NCI-H748 (cell line): Measurements from ENCODE around the gene SYTL2.
A peak's percentile ranks its signal among the peaks of the same experiment; 100 is the strongest.

Experiments
- DNase-seq: peaks from one replicate; lab custom pipeline; 2025; ENCODE audit not compliant: unreplicated experiment; lab: John Stamatoyannopoulos, UW

The SYTL2 gene

DNA sequence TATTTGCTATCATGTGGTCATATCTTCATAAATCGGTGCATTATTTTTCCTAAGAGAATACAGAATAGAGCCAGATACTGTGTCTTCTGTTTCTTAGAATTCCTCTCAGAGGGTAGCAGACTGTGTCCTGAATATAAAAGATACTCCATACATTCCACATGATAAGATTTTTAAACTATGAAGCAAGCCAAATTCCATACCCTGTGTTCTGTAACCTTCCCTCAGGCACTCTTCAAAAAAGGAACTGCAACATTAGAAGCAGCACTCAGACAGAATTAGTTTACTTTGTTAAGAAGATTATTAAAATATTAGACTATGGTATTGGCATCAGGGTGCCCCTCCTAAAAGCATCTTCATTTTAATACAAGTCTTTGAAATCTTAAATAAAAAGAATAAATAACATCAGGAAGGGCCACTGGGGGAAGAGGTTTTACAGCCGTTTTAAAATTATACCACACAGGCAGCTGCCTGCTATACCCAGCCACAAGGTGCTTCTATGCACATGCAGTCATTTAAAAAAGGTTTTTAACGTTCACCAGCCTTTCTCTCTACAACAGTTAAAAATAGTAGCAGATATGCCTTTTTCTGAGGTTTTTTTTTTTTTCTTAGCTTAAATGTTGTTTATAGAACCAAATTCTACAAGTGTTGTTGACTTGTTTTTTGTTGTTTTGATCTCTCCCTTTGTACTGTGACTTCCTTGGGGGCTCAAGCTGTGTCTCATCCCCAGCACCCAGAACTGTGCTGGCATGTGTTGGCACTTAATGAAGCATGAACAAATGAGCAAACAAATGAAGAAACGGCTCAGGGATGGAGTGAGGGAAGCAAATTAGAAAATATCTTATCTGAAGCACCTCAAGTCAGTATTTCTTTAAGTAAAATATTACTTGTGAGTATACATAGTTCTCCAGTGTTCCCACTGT, 70.2 kb downstream of the SYTL2 start:
- no peak for DNase-seq

DNA sequence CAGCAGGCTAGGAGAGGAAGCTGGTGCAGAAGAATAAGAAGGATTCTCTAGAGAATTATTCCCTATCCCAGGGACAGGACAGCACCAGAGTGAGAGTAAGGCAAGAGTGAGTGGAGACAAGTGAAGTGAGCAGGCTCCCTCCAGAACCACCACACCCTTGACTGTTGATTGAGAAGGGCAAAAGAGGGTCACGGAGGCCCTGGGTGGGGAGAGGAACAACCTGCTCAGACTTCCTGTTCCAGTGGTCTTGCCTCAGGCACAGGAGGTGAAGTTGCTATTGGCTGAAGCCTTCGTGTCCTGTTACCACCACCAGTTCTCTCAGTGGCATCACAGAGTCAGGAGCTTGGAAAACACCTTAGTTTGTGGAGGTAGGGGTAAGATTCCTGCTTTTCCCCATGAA, 73.2 kb downstream of the SYTL2 start:
- no peak for DNase-seq

DNA sequence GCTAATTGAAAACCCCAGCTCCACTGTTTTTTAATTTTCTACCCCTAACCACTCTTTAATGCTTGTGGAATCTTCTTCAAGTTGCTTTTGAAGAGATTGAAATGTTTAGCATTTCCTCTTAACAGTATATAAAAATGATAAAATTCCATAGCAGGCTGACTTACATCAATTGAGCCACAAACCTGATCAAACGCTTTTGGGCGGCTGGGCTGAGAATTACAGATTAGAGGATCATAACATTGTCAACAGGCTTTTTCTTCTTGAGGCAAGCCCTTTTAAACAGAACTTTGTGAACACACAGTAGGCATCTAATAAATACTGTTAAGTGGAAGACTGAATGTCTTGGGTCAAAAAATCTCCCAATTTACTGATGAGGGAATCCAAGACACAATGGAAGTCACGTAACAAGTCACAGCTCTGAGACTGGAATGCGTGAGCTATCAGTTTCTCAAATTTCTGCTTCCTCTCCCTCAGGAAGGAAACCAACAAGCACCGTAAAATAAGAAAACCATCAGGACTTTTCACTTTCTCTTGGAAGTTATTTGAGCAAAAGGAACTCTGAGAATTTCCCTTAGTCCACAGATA, 75.0 kb downstream of the SYTL2 start:
- DNase-seq = no peak

DNA sequence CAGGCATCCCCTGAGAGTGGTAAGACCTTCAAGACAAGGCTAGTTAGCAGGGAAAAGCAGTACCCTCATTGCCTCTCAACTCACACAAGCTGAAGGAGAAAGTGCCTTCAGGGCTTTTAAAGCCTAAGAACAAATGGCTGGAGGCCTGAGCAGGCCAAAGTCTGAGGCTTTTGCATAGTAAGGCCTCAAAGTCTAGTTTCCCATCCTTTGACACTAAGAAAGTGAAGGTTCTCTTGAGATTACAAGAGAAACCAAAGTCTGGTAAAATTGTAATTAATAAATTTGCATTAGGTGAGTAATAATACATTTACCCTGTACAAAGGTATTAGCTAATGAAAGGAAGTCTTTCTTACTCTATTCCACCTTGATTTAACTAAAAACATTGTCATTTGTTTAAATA, 78.0 kb downstream of the SYTL2 start:
- no peak for DNase-seq

DNA sequence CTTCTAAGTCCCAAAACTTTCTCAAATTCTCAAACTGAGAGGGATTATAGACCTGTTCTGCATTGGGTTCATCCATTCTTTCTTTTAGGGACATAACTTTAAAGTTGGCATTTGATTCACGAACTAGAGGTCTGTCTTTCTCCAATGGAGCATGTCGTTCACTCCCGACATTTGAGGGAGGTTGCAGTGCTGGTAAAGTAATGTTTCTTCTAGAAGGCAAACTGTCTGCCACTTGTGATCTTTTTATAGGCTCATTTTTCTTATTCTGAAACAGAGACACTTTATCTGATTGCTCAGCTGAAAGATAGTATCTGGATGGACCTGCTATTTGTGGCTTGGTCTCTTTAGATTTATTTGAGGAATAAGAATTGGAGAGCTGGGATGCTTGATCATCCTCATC, 84.6 kb downstream of the SYTL2 start:
- DNase-seq = no peak

DNA sequence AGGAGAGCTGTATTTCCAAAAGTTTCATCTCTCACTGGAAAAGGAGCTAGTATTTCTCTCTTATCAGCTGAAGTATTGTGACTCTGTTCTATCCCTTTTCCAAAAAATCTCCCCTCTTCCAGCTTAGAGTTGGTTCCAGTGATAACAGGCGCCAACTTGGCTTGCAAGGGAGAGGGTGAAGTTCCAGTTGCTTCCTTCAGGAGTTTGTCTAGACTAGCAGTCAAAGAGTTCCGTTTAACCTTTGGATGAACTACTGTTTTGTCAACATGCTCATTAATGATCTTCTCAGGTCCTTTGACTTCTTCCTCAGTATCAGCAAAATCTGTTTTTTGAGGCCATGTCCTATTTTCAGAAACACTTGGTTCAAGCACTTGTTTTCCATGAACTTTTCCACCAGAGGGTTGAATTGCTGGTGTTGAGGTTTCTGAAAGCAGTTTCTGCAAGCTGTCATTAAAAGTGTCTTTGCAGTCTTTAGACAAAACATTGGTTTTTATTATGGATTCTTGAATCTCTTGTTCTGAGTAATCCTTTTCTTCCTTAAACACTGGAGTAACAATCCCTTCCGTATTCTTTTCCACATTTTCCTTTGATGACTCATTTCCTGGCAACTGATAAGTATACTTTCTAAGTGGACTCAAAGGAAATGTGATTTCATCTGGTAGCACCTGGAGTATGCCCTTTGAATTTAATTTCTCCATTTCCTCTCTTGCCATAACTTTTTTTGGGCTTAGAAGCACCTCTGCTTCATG, 85.3 kb downstream of the SYTL2 start:
- DNase-seq = no peak

DNA sequence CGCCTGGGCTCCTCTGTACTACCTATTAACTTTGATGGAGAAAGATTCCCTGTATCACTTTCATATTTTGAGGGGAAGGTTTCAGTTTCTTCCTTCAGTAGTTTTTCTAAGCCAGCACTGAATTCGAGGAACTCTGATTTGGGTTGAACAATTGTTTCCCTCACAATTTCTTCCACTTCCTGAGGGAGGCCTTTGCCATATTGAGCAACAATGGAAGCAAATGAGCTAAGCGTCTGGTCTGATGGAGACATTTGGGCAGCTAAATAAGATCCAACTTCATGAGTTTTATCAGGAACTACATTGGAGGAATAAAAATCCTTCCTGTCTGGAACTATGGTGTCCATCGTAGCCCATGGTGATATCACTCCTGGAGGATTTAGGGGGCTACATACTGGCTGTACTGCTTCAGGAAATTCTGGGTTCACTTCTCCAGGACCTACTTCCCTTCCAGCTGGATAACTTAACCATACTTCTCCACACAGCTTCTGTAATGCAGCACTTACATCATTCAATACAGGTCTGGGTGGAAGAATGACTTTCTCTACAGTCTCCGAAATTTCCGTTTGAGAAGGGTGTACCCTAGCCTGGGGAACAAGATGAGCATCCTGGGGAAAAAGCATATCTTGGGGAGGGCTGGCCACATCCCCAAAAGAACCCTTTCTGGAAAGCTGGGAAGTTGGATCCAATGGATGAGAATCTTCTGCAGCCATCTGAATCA, 86.0 kb downstream of the SYTL2 start:
- DNase-seq = no peak

DNA sequence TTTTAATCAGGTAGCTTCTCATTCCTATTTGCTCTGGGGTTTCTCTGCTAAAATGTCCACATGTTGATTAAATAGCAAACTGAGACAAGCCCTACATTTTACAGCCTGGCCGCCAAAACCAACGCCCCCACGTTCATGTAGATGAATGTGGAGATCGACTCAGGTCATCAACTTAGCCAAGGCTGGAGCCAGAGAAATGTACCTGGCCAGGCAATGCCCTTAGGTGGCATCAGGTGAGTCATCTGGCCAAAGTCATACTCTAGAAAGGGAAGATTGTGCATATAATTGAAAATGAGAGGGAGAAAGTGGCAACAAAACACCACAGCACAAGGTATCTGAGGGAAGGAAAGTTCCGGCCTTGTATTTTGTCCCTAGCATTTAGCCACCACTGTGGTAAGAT, 87.9 kb downstream of the SYTL2 start:
- no peak for DNase-seq

DNA sequence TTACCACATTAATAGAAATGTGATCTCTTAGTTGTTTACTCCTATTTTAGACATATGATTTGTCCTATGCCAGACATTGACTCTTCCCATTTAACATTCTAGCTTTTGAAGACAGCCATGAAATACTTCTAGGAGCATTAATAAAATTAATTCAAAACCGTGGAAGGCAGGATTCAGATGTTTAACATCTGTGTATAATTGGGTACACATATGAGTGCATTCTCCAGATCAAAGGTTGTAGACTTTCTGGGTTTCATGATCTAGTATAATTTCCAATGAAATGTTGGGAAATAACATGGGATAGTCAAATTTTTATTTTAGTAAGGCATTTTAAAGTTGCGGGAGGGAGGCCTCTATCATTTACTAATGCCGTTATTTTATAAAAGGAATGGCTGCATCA, 89.8 kb downstream of the SYTL2 start:
- DNase-seq = no peak

DNA sequence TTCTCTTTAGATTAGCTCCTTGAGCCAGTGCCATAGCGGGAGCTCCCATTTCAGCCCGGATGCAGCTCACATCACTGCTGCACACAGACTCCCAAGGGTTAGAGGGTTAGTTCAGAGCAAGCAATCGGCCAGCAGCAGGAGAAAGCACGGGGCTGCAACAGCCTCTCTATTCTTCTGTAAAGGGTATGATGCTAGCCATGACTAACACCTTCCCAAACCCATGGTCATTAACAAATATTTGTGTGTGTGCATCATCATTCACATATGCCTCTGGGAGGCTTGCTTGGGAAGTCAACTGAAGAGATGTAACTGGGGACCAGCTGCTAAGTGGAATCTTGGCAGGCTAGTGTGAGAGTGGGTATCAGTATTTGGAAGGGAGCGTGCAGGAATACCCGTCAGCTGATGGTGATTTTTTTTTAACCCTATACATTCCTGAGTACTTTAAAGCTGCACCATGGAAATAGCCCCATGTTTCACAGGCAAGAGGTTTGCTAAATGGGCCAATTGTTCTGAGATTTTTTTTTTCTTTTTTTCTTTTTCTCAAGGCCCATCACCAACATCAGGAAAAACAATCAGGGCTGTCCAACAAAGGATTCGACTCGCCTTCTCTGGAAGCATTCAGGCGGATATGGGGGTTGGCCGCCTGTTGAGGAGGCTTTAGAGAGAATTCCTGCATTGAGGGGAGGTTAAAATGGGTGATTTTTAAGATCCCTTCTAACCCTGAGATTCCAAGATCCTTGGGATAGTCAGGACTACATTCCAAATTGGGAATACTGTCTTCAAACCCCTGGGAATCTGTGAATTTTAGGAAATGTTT, 91.7 kb downstream of the SYTL2 start:
- DNase-seq = peak; percentile 7

DNA sequence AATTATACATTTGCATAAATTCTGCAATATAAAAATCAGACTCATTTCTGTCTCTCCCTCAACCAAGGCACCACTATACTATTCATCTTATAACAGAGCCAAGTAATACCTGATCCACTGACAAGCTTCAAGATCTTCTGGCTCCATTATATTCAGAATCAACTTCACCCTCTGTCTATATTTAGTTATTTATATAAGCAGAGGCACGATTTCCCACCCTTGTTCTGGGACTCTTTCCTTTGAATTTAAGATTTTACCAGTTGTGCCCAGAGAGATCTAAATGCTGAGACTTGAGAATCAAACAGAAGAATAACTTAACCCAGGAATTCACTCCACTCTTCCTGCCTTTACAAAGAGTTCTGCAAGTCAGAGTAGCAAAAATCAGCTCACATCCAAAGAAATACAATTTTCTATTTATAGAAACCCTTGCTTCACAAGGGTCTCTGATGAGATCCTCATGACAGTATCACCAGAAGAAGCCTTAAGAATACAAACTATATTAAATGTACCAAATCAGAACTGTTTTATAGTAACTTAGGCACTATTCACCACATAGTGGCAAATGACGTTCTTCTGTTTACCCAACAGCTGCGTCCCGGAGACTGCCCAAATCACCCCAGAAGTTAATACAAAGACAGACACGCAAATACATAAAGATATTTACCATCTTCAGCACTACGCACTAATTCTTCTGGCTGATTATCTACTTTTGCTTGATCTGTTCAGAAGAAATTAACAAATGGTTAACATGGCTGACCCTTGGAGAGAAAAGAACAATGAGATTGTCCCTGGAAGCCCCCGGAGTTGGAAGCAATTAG, 92.6 kb downstream of the SYTL2 start:
- no peak for DNase-seq

DNA sequence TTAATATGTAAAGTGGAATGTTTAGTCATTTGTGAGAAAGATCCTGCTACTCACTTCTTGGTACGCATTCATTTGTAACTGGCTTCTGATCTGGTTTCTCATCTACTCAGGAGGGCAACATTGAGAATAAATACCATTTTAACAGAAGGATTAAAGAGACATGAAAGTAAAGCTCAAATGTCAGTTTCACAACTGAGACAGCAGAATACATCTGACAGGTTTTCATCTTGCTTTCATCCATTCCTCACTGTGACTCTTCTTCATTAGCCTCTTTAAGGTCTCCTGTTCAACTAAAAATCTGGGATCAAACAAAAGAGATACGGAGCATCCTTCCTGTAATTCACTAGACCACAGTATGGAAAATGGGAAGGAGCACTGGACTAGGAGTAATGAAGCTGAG, 93.5 kb downstream of the SYTL2 start:
- no peak for DNase-seq

DNA sequence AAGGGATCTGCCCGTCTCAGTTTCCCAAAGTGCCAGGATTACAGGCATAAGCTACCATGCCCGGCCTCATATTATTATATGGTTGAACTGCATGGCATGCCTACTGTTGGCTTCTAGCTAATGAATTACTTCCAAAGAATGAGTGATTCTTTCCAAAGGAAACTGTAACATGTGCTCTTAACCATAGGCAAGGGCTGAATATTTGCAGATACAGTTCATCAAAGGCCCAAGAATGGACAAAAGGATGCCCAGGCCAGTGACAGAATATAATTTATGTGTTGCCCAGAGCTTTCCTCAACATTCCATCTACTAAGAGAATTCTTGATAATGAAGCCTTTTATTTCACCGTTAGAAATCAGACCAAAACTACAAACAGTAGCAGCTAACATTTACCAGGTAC, 98.0 kb downstream of the SYTL2 start:
- DNase-seq = no peak

DNA sequence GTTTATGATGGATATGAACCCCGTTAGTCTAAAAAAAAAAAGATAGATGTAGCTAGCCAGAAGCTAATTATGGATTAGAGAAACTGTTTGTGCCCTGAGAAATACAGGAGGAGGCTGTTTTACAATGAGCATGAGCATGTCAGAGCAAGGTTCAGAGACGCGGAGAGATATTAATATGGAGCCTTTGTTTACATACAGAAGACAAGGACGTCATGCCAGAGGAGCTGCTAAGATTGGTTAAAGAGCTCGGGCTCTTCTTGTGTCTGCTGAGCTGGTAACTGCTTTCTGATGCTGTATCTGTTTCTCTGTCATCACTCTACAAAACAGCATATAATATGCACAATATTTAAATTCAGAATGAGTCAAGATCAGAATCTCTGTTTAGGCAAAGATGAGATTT, 100.0 kb downstream of the SYTL2 start:
- no peak for DNase-seq

DNA sequence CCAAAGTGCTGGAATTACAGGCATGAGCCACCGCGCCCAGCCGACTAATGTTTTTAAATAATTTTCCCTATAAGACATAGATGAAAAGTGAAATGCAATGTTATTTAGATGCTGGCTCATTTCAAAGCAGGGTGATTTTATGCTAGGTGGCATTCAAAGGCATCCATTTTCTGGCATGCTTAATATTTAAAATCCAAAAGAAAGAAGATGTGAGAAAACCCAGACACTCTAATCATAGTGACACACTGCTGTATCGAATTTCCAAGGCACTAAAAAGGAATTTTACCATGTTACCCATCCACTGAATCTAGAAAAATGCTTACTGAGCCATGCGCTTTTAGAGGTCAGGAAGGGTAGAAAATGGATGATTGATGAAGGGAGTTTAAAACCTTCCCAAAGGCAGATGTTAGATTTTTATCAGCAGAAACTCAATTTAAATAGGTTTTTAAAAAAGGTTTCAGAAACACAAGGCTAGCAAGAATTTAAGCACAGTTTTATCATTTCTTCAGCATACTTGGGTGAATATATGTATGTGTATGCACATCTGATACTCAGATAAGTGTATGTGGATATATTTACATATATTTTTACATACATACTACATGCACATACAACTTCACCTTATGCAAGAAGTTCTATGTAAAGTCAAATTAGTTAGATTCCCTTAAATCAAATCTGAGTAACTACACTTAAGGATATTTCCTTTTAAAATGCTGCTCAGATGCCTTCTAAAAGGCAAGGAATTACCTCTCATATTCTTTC, 100.8 kb downstream of the SYTL2 start:
- DNase-seq = no peak

DNA sequence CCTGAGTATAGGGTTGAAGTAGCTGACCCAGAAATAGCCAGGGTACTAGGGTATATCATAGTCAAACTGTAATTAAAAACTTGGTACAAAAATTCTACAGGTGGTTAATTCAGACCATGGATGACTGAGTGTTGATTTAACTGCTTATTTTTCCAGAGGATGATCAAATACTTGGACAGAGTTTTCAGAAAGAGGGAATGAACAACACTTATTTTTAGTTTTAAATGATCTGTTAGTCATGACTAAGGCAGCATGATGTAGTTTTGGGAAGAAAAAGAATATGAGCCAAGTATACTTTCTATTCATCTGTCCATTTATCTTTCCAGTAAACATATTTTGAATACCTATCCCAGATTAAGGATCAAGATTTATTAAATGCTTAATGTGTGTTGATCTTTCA, 105.1 kb downstream of the SYTL2 start:
- DNase-seq = no peak

DNA sequence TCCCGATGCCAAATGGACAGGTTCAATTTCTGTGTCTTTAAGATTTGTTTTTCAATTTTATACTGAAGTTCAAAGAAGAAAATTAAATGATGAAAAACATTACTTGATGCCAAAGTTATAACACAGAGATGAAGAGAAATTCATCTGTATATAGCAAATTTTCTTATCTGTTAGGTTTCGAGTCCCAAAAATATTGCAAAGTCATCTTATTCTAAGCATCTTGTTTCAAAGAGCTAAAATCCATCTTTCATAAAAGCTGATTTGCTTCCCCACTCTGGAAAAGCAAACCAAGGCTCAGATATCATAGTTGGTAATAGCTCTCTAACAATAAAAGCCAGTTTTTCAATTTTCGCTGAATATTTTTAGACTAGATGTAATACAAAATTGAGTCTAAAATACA, 106.0 kb downstream of the SYTL2 start:
- DNase-seq = no peak

DNA sequence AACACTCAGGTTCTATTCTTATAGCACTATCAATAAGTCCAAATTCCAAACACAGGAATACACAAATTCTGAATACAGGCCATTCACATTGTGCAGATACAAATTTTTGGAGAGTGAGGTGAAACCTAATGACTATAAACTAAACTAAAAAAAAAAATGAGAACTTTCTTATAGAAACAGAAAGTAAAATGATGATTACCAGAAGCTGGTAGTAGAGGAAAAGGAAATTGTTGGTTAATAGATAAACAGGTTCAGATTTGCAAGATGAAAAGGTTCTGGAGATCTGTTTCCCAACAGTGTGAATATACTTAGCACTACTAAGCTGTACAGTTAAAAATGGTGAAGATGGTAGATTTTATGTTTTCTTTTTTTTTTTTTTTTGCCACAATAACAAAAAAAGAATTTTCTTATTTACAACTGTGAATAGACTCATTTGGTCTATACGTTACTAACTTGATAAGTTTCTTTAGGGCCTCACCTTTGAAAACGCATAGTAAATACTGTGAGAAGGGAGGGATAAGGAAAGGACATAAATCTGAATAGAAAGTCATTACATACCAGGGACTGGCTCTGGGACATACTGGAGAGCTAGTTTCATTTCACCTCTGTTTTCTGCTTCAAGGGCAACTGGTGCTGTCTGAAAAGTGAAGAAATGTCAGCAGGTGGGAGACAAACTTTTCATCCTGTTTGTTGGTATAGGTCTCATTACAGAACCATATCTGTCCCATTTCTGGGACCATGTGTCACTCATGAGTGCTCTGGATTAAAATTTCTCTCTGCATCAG, 110.8 kb downstream of the SYTL2 start:
- no peak for DNase-seq
